Stimulated activated CD8-positive, alpha-beta memory T cell treated with anti-CD3 and anti-CD28 coated beads, Interleukin-15, amount 100 ng/mL, for 48 hours (primary cell): ENCODE results near the gene WDR5.

Source experiments
- DNase-seq, 2 donors: peaks; one replicate each; pipeline ENCODE4 v3.0.0-alpha.2; 2020; ENCODE audit warnings: low read depth in 2 of 2

Gene WDR5

GRCh38 chr9:134188386-134189144, 52.7 kb downstream of the WDR5 start:
- DNase-seq = no peak

GRCh38 chr9:134189145-134189469, 53.2 kb downstream of the WDR5 start:
- DNase-seq = no peak

GRCh38 chr9:134189470-134190231, 53.8 kb downstream of the WDR5 start:
- DNase-seq = no peak

- no peak for DNase-seq
Measured at GRCh38 chr9:134190232-134191121, 54.6 kb downstream of the WDR5 start.

GRCh38 chr9:134191455-134192209, 55.8 kb downstream of the WDR5 start:
- no peak for DNase-seq

- DNase-seq = no peak
Measured at GRCh38 chr9:134192311-134192950, 56.5 kb downstream of the WDR5 start.

GRCh38 chr9:134192951-134193731, 57.3 kb downstream of the WDR5 start:
- DNase-seq = no peak

- no peak for DNase-seq
Measured at GRCh38 chr9:134193912-134194535, 58.1 kb downstream of the WDR5 start.

GRCh38 chr9:134195558-134195957, 59.7 kb downstream of the WDR5 start:
- no peak for DNase-seq

- no peak for DNase-seq
Measured at GRCh38 chr9:134196911-134197310, 61.0 kb downstream of the WDR5 start.

- DNase-seq = no peak
Measured at GRCh38 chr9:134198791-134199190, 62.9 kb downstream of the WDR5 start.

- DNase-seq = no peak
Measured at GRCh38 chr9:134200730-134201129, 64.8 kb downstream of the WDR5 start.

GRCh38 chr9:134203224-134203623, 67.3 kb downstream of the WDR5 start:
- no peak for DNase-seq

GRCh38 chr9:134204041-134204440, 68.2 kb downstream of the WDR5 start:
- DNase-seq = no peak

- no peak for DNase-seq
Measured at GRCh38 chr9:134204991-134205578, 69.2 kb downstream of the WDR5 start.

GRCh38 chr9:134205672-134206310, 69.9 kb downstream of the WDR5 start:
- DNase-seq = no peak

- no peak for DNase-seq
Measured at GRCh38 chr9:134206311-134207300, 70.7 kb downstream of the WDR5 start.
